GM23338 (cell line): Measurements from ENCODE around the gene LRP1B. TPM values are rescaled to one million over a fixed set of nuclear protein-coding genes. Genes with fewer than 3 reads are reported as not detected.
A peak's percentile ranks its signal among the peaks of the same experiment; 100 is the strongest.

Experiments used
- ATAC-seq: fragments of 200-7000 bp; cut with Tn5 transposase; 3 replicates; pipeline ENCODE4 v1.9.1; 2020
- DNase-seq: peaks from one replicate; pipeline ENCODE4 v3.0.0-alpha.2; 2015; ENCODE audit warnings: low spot score
- H2AFZ ChIP-seq: fragments of 200-600 bp; sonication (generic); 2 replicates; pipeline ENCODE4 v1.8.0; 2016; ENCODE audit warnings: antibody characterized with exemption, mild to moderate bottlenecking, moderate library complexity
- H3F3A ChIP-seq: fragments of 200-600 bp; sonication (generic); replicated peaks from 2 replicates; pipeline ENCODE4 v1.8.0; 2017; ENCODE audit warnings: antibody characterized with exemption, mixed run types, low read depth
- H3K27ac ChIP-seq: fragments of 200-600 bp; sonication (generic); 2 replicates; pipeline ENCODE4 v1.6.1; 2016; ENCODE audit warnings: low read depth
- H3K27me3 ChIP-seq: fragments of 200-600 bp; sonication (generic); 2 replicates; pipeline ENCODE4 v1.8.0; 2016; ENCODE audit warnings: mild to moderate bottlenecking, mixed run types, moderate library complexity; ENCODE audit not compliant: insufficient read depth
- H3K36me3 ChIP-seq: fragments of 200-600 bp; sonication (generic); 2 replicates; pipeline ENCODE4 v1.8.0; 2016; ENCODE audit warnings: mild to moderate bottlenecking; ENCODE audit not compliant: insufficient read depth
- H3K4me1 ChIP-seq: fragments of 200-600 bp; sonication (generic); 2 replicates; pipeline ENCODE4 v1.8.0; 2016; ENCODE audit warnings: mild to moderate bottlenecking, moderate library complexity; ENCODE audit not compliant: insufficient read depth
- H3K4me2 ChIP-seq: fragments of 200-600 bp; sonication (generic); 2 replicates; pipeline ENCODE4 v1.7.1; 2017; ENCODE audit warnings: mixed run types
- H3K4me3 ChIP-seq: fragments of 200-600 bp; sonication (generic); 2 replicates; pipeline ENCODE4 v1.6.1; 2016; ENCODE audit warnings: mixed run types
- H3K79me2 ChIP-seq: fragments of 200-600 bp; sonication (generic); replicated peaks from 2 replicates; pipeline ENCODE4 v1.8.0; 2017; ENCODE audit warnings: mild to moderate bottlenecking; ENCODE audit not compliant: insufficient read depth
- H3K9me2 ChIP-seq: fragments of 200-600 bp; sonication (generic); 2 replicates; pipeline ENCODE4 v1.8.0; 2017; ENCODE audit not compliant: insufficient read depth
- H4K20me1 ChIP-seq: fragments of 200-600 bp; sonication (generic); replicated peaks from 2 replicates; pipeline ENCODE4 v1.8.0; 2017; ENCODE audit warnings: mild to moderate bottlenecking; ENCODE audit not compliant: insufficient read depth
- H3K27ac Mint-ChIP-seq: 2 replicates; pipeline ENCODE4 v1.8.0; 2020; ENCODE audit warnings: inconsistent platforms, mild to moderate bottlenecking, moderate library complexity, mixed read lengths
- H3K27me3 Mint-ChIP-seq: 3 replicates; pipeline ENCODE4 v1.8.0; 2022; ENCODE audit warnings: low read depth, mild to moderate bottlenecking, moderate library complexity, mixed read lengths, inconsistent platforms; ENCODE audit not compliant: insufficient read depth, poor library complexity
- H3K36me3 Mint-ChIP-seq: 3 replicates; pipeline ENCODE4 v1.8.0; 2021; ENCODE audit warnings: low read depth, mild to moderate bottlenecking, inconsistent platforms, moderate library complexity, mixed read lengths
- H3K4me1 Mint-ChIP-seq: 3 replicates; pipeline ENCODE4 v1.8.0; 2020; ENCODE audit warnings: mild to moderate bottlenecking, inconsistent platforms, mixed read lengths
- H3K4me3 Mint-ChIP-seq: 3 replicates; pipeline ENCODE4 v1.8.0; 2021; ENCODE audit warnings: moderate library complexity, mild to moderate bottlenecking, inconsistent platforms, mixed read lengths
- H3K9me3 Mint-ChIP-seq: 3 replicates; pipeline ENCODE4 v1.8.0; 2020; ENCODE audit warnings: moderate library complexity, mild to moderate bottlenecking, inconsistent platforms, mixed read lengths
- CREB1 ChIP-seq: fragments of 250-450 bp; sonication (Bioruptor Pico); IDR thresholded peaks from 2 replicates; pipeline ENCODE4 v1.5.0; 2020; ENCODE audit warnings: low read depth, mild to moderate bottlenecking, moderate library complexity
- CTCF ChIP-seq, 2 experiments: fragments of 200-600 bp in 1 of 2; sonication (generic) in 1 of 2; conservative IDR thresholded peaks; 2 replicates each; pipeline versions ENCODE4 v1.5.1 to v1.6.1; 2016 to 2017; ENCODE audit warnings: antibody characterized with exemption in 2 of 2, low read depth in 2 of 2, mild to moderate bottlenecking in 2 of 2, moderate library complexity in 1 of 2
- EZH2 ChIP-seq: fragments of 200-600 bp; sonication (generic); IDR thresholded peaks from one replicate; pipeline ENCODE4 v1.8.0; 2017; ENCODE audit warnings: antibody characterized with exemption, mild to moderate bottlenecking, low read depth; ENCODE audit not compliant: unreplicated experiment
- JUNB ChIP-seq: IDR thresholded peaks from one replicate; pipeline ENCODE4 v1.6.1; 2016; ENCODE audit warnings: antibody characterized with exemption; ENCODE audit not compliant: unreplicated experiment
- NANOG ChIP-seq: IDR thresholded peaks from 2 replicates; pipeline ENCODE4 v1.6.1; 2016; ENCODE audit warnings: antibody characterized with exemption, borderline replicate concordance
- POLR2AphosphoS5 ChIP-seq: IDR thresholded peaks from 2 replicates; pipeline ENCODE4 v1.6.1; 2016; ENCODE audit warnings: antibody characterized with exemption, low read depth
- STAT1 ChIP-seq: IDR thresholded peaks from one replicate; pipeline ENCODE4 v1.6.1; 2016; ENCODE audit warnings: antibody characterized with exemption; ENCODE audit not compliant: unreplicated experiment
- ZNF114 ChIP-seq: fragments of 250-450 bp; sonication (Bioruptor Pico); IDR thresholded peaks from 2 replicates; pipeline ENCODE4 v1.5.0; 2020; ENCODE audit warnings: mild to moderate bottlenecking, moderate library complexity
- ZNF331 ChIP-seq: fragments of 250-450 bp; sonication (Bioruptor Pico); IDR thresholded peaks from 2 replicates; pipeline ENCODE4 v1.5.0; 2020; ENCODE audit warnings: low read depth, mild to moderate bottlenecking, moderate library complexity
- ZNF462 ChIP-seq: fragments of 250-450 bp; sonication (Bioruptor Pico); IDR thresholded peaks from 2 replicates; pipeline ENCODE4 v1.5.0; 2020; ENCODE audit warnings: mild to moderate bottlenecking, moderate library complexity
- polyA plus RNA-seq: library from polyadenylated mRNA; unstranded; fragments of >200 nt; fragmentation: Nextera tagmentation; extraction: Ambion mirVana; gene quantifications from 2 replicates; pipeline ENCODE4 v1.2.1, GENCODE V29; 2016
- total RNA-seq: library from RNA; depleted of rRNA; stranded (reverse); fragments of >200 nt; shearing (Covaris generic); gene quantifications from 2 replicates; pipeline ENCODE4 v1.2.3, GENCODE V29; 2014
- TF ChIP-seq, protein P1 (sequence below): IDR thresholded peaks from one replicate; pipeline ENCODE4 v1.6.1; 2018; ENCODE audit warnings: antibody characterized with exemption; ENCODE audit not compliant: unreplicated experiment
- TF ChIP-seq, protein P2 (sequence below): IDR thresholded peaks from 2 replicates; pipeline ENCODE4 v1.6.1; 2016; ENCODE audit warnings: antibody characterized with exemption

The LRP1B gene
- total and polyA plus RNA-seq, 2 experiments from 2014 or later, result 0.15 to 0.97 TPM

- H3K4me3 ChIP-seq, result no peak overlapping the region
- Mint-ChIP-seq H3K27ac (no peak overlapping the region), H3K27me3 (no peaks in the 10 kb centered on the region), H3K4me1 (peaks cover 11% of the 10 kb centered on the region), H3K36me3 (no peaks in the 10 kb centered on the region), H3K9me3 (no peaks in the 10 kb centered on the region), H3K4me3 (no peak overlapping the region)
- H4K20me1 ChIP-seq, result no peaks in the 10 kb centered on the region
- no peak for TF ChIP-seq STAT1
- no peak for TF ChIP-seq NANOG
- TF ChIP-seq, protein P1, sequence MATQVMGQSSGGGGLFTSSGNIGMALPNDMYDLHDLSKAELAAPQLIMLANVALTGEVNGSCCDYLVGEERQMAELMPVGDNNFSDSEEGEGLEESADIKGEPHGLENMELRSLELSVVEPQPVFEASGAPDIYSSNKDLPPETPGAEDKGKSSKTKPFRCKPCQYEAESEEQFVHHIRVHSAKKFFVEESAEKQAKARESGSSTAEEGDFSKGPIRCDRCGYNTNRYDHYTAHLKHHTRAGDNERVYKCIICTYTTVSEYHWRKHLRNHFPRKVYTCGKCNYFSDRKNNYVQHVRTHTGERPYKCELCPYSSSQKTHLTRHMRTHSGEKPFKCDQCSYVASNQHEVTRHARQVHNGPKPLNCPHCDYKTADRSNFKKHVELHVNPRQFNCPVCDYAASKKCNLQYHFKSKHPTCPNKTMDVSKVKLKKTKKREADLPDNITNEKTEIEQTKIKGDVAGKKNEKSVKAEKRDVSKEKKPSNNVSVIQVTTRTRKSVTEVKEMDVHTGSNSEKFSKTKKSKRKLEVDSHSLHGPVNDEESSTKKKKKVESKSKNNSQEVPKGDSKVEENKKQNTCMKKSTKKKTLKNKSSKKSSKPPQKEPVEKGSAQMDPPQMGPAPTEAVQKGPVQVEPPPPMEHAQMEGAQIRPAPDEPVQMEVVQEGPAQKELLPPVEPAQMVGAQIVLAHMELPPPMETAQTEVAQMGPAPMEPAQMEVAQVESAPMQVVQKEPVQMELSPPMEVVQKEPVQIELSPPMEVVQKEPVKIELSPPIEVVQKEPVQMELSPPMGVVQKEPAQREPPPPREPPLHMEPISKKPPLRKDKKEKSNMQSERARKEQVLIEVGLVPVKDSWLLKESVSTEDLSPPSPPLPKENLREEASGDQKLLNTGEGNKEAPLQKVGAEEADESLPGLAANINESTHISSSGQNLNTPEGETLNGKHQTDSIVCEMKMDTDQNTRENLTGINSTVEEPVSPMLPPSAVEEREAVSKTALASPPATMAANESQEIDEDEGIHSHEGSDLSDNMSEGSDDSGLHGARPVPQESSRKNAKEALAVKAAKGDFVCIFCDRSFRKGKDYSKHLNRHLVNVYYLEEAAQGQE, result no peak
- TF ChIP-seq, protein P2, sequence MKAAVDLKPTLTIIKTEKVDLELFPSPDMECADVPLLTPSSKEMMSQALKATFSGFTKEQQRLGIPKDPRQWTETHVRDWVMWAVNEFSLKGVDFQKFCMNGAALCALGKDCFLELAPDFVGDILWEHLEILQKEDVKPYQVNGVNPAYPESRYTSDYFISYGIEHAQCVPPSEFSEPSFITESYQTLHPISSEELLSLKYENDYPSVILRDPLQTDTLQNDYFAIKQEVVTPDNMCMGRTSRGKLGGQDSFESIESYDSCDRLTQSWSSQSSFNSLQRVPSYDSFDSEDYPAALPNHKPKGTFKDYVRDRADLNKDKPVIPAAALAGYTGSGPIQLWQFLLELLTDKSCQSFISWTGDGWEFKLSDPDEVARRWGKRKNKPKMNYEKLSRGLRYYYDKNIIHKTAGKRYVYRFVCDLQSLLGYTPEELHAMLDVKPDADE, result no peak
- no peak for TF ChIP-seq CTCF (conservative IDR thresholded peaks at IDR 0.05; ENCODE audit: low read depth in 2 of 2)
- TF ChIP-seq POLR2AphosphoS5, result no peak
- TF ChIP-seq ZNF331 (CRISPR knock-in tag), result no peak
- no peak for TF ChIP-seq EZH2
- TF ChIP-seq CREB1, result no peak
- TF ChIP-seq ZNF462 (CRISPR knock-in tag), result no peak
- TF ChIP-seq JUNB, result no peak
- TF ChIP-seq ZNF114 (CRISPR knock-in tag), result no peak
- H3K4me2 ChIP-seq, result no peak overlapping the region
- no peaks in the 10 kb centered on the region for H3K27me3 ChIP-seq
- ATAC-seq, result no peak
- H3K9me2 ChIP-seq, result 0 out of 2 replicates have a peak, but pooled peaks cover 8% of the 10 kb centered on the region
- H3K79me2 ChIP-seq, result no peaks in the 10 kb centered on the region
- no peak overlapping the region for H3K27ac ChIP-seq
- peak overlapping the region; percentile 5; the same call in 1 of the 2 replicates for H2AFZ ChIP-seq
- peaks cover 10% of the 10 kb centered on the region for H3K4me1 ChIP-seq
- no peak for DNase-seq
- no peaks in the 10 kb centered on the region for H3F3A ChIP-seq
- no peaks in the 10 kb centered on the region for H3K36me3 ChIP-seq
Observed at GRCh38 chr2:141878016-141878415, 252.8 kb downstream of the LRP1B start.
